GM18858 (cell line): ENCODE results near the gene RALGPS2.
"Not testable (repeated sequence)": the region's sequence is repeated elsewhere in the genome, so short reads cannot be mapped to it uniquely, and the experiment has no call there.

Experiments
- ATAC-seq: cut with Tn5 transposase; IDR thresholded peaks from one replicate; pipeline ENCODE4 v1.9.1; 2021; ENCODE audit not compliant: unreplicated experiment

The RALGPS2 gene

DNA sequence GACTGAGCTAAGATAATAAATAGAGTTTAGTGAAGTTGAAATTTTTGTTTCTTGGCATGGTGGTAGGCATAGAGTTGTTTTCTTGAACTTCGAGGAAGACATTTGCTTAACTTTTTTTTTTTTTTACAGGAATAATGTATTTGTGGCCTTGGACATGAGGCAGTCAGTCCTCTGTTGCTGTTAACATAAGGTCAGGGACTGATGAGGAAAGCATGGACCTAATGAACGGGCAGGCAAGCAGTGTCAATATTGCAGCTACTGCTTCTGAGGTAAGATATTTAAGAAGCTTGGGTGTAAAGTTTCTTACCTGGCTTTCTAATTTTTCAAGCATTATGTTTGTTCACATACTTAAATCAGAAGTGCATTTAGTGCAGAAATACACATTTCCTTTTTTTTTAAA is 51.5 kb downstream of the RALGPS2 start:
- no peak for ATAC-seq

DNA sequence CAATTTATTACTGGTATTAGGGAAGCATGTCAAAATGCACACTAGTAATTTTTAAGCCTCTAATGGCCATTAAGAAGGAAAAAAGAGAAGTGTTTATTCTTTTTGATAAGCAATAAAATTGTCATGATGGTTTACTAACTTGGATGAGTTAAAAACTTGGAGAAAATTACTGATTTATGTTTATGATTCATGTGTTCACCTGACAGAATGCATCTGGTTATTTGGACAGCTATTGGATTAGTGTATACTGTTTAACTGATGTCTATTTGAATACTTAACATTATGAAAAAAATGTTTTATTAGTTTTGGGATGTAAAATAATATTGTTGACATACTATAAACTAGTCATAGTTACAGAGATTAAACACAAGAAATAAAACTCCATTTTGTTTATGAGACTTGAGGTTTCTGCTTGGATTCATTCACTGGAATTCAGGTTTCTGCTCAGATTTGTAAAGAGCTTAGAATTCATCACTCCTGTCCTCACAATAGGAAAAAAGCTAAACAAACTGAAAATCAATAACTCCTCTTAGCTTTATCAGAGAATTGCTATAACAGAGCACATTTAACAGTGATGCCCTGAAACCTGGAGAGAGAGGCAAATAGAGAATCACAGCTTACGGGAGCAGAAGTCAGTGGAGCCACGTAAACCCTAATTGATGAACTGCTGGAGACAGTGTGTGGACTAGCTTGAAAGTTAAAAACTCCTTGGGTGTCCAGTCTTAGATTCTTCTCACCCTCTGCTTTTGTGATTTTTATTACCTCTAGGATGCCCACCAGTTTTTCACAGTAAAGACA is 56.7 kb downstream of the RALGPS2 start:
- ATAC-seq: no peak

DNA sequence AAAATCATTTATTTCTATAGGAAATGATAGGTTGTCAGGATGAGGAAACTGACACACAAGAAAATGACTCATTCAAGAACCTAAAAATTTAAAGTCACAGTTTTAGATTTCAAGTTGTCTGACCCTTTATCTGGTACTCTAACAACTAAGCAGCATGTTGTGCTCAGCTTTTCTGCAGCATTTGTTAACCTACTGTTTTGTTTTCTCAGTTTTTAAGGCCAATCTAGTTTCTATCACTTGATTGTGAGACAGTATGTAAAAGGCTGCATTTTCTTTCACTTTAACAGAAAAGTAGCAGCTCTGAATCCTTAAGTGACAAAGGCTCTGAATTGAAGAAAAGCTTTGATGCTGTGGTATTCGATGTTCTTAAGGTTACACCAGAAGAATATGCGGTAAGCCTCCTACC is 59.1 kb downstream of the RALGPS2 start:
- no peak for ATAC-seq

DNA sequence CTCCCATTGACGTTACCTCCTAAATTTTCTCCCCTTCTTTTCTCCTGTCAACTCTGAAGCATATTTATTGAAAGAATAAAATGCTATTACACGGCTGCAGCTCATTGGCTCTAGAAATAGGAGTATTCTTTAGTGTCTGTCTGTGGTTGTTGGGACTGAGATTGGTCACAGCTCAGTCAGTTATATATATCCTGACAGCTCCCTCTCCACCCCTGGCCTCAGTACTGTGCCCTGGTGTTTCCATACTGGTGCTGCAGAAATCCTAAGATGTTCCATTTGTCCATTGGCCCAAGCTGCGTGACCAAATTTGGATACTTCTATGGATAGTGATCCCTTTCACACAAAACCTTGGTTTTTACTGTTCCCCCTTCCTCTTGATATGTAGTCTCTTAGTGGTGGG is 67.3 kb downstream of the RALGPS2 start:
- ATAC-seq: no peak

DNA sequence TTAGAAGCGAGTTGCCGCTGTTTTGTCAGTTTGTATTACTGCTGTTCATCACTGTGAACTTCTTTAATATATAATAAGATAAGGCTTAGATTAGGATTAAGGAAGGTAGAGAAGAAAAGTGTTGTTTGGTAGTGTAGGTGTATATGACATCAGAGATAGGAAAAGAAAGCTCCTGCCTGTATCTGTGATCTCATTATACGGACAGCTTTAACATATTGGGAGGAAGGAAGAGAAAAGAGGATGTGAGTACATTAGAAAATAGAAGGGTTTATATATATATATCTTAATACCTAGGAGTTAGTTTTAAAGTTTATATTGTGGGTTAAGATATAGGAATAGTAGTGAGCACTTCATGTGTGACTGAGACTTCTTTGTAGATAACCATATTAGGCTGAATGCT is 71.0 kb downstream of the RALGPS2 start:
- no peak for ATAC-seq

DNA sequence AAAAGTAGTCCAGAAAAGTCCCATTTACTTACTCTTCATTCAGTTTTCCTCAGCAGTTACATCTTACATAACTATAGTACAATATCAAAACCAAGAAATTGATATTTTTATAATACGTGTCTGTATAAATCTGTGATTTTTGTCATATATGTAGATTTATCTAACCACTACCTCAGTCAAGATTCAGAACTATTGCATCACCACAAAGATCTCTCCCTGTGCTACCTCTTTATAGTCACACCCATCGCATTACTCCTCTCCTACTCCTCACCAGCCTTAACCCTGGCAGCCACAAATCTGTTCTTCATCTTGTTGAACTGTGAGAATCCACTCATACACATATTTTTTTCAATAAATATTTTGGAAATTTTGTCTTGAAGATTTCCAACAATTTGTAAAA is 72.5 kb downstream of the RALGPS2 start:
- ATAC-seq: no peak

DNA sequence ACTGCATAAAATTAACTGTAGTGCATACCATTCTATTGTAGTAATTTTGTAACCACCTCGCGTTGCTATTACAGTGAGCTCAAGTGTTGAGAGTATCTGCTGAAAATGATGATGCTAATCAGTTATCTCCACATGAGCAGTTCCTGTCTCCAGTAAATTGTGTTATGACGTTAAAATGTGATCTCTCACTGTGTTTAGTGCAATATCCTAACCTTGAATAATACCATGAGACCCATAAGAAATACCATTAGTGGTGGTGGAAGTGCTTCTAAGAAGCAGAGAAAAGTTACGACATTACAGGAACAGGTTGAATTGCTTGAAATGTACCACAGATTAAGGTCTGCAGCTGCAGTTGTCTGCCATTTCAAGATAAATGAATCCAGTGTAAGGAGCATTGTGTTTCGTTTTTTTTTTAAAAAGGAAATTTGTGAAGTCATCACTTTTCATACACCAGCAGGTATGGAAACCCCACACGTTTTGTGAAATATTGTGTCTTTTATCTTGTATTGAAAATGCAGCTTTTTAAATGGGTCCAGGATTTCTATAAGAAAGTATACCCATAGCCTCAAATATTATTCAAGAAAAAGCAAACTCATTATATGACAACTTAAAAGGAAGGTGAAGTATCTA is 73.3 kb downstream of the RALGPS2 start:
- ATAC-seq: no peak

DNA sequence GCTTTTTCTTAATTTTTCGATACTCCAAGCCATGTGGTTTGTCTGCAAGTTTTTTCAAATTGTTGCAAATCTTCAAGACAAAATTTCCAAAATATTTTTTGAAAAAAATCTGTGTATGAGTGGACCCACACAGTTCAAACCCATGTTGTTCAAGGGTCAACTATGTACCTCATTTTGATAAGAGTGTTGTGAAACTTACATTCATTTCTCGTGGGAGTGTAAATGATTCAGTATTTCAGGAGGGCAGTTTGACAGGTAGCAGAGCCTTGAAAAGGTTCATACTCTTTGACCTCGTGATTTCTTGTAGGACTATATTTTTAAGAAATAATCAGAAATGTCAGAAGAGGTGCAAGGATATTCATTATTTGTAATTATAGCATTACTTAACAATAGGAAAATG is 77.8 kb downstream of the RALGPS2 start:
- no peak for ATAC-seq

DNA sequence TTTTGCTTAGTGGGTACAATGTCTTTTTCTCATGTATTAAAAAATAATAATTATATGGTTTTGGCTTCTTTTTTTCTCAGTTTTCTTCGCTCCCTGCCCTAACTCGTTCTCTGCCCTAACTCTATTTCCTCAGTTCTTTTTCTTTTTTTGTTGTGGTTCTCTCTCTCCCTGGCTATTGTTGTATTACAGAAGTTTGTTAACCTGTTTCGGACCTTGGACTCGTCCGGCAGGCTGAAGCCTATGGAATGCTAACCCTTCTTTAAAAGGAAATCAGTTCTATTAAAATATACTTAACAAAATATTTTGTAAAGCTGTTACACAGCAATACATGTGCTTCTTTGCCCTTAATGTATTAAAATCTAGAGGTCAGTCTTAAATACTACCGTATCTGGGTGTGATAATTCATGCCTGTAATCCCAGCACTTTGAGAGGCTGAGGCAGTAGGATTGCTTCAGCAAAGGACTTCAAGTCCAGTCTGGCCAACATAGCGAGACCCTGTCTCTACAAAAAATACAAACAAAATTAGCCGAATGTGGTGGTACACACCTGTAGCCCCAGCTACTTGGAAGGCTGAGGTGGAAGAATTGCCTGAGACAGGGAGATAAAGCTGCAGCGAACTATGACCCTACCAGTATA is 81.7 kb downstream of the RALGPS2 start:
- ATAC-seq: no peak

DNA sequence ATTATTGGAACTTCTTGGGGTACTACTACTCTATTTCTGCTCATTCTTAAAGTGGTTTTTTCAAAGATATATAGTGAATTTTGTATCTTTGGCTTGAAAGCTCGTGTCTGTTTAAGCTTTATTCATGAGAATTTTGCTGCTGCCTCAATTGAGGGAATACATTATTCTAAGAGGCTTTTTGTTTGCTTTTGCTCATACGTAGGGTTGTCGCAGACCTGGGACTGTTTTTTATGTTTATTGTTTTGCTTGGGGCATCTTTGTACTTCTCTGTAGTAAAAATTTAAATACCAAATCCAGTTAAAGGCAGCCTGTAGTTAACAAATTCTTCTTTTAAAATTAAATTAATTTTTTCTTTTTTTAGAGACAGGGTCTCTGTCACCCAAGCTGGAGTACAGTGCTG is 83.5 kb downstream of the RALGPS2 start:
- no peak for ATAC-seq

DNA sequence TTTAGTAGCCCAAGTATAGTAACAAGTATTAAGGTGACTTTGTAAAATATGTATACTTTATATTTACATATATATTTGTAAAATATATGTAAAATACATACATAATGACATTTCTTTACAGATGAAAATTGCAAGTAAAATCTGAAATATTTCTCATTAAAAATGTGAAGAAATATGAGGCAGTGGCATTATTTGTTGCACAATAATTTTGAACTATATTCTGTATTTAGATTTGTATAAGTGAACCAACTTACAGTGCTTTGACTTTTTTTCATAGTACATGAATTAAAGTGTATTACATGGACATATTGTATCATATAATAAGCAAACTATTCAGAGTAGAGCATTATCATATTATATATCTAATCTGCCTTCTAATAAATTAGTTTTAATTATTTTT is 85.5 kb downstream of the RALGPS2 start:
- no peak for ATAC-seq

DNA sequence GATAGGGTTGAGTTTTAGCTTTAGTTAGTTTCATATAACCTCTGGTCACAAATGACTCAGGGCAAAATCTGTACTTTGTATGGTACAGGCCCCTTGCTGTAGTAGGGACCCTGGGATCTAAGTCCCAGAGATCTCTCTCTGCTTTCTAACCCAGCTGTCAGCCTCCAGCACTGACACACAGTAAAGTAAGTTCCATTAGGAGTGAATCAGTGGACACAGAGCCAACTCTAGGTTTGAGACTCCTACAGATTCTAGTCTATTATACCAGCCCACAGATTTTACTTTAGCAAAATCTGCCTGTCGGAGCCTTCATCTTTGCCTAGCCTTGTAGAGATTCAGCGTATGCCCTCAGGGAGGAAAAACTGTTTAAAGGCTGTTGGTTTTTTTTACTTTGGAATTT is 93.4 kb downstream of the RALGPS2 start:
- no peak for ATAC-seq

DNA sequence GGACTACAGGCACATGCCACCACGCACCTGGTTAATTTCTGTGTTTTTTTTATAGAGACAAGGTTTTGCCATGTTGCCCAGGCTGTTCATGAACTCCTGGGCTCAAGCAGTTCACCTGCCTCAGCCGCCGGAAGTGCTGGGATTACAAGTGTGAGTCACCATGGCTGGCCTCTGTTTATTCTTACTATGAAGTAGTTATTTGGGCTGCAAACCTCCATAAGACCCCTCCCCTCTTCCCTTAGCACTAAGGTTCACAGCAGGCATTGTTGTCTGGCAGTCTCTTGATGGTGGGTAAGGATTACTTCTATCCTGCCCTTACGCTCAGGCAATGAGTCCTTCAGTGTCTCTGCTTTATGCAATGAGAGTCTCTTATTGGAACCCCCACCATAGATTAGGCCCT is 94.1 kb downstream of the RALGPS2 start:
- no peak for ATAC-seq

DNA sequence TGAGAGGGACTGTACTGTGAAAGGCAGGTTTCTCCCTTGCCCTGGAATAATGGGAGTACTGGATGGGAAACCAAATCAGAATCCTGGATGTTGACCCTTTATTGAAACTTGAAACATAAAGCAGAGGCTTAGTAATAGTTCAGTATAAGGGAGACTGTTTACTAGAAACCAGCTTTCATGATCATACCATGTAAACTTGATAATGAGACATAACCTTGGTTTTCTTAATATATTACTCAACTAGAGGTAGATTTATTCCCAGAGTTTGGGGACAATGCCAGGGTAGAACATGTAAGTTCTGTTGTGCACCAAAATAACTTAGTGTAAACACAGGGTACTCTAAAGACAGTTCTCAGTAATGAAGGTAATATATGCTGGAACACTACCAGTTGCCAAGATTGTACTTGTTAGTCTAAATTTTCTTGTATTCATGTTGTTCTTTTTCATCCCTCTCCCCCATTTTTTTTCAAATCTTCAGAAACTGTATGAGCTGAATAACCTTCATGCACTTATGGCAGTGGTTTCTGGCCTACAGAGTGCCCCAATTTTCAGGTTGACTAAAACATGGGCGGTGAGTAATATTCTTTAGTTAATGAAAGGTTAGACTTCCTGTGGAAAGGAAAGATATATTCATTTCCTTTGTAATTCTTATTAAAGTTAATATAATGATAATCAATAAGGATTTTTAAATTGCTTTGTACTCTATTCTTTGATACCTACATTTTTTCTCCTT is 96.3 kb downstream of the RALGPS2 start:
- ATAC-seq: no peak

DNA sequence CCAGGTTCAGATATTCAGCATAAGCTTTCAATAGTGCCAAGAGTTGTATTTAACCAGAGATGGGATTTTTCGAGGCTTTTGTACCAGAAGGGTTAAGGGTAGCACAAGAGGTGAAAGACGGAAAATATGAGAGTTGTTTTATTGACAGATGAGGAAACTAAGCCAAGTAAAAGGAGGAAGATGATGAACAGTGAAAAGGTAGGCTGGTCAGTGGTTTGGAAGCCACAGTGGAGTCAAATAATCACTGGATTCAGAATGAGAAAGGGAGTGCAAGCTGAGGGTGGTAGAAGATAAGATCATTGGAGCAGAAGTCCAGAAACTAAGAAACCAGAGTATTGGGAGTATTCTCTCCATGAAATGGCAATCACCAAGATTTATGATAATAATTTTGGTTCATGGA is 100.1 kb downstream of the RALGPS2 start:
- ATAC-seq: no peak

DNA sequence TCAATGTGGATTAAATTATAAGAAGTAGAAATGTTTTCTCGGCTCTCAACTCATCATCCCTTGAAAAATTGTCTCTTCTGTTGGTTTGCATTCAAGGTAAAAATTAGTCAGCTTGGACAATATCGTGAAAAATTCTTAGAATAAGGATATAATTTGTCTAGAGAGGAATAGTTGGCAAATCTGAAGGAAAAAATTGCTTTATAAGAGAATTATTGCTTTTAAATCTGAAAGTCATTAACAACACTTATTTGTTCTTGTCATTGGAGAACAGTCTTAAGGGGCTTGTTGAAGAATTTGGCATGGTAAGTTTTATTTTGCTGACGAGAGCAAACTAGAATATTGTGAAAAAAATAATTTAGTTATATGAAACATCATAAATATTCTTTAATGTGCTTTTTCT is 119.4 kb downstream of the RALGPS2 start:
- ATAC-seq: no peak

DNA sequence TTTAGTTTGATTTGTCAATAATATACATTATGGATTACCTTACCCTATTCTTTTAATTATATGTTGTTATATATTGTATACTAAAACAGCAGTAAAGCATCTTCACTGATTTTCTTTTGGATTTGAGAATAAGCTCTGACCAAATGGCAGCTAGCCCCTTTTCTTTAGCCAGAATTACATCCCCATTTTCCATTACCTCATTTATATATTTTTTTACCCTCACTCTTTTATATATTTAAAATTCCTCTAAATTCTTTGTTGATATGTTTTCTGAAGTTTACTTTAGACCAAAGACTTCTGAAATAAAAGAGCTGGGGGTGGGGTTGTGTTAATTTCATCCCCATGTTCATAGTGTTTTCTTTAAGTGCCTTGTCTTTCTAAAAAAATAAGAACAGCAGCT is 121.3 kb downstream of the RALGPS2 start:
- no peak for ATAC-seq

DNA sequence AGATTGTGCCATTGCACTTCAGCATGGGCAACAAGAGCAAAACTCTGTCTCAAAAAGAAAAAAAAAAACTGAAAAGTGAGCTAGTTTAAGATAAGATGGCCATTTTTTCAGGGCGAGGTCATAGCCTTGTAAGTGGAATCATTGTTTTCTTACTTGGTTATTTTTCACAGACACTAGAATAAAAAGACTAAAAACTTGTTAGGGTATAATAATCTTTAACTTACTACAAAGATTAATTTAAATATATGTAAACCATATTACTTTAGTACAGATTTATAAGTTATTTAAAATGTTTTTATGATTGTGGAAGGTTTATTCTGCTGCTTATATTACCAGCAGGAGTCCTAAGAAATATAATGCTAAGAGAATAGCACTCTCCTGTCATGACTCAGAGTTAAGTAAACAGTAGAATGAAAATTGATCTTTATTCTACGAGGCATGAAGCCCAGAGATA is 122.4 kb downstream of the RALGPS2 start:
- no peak for ATAC-seq

DNA sequence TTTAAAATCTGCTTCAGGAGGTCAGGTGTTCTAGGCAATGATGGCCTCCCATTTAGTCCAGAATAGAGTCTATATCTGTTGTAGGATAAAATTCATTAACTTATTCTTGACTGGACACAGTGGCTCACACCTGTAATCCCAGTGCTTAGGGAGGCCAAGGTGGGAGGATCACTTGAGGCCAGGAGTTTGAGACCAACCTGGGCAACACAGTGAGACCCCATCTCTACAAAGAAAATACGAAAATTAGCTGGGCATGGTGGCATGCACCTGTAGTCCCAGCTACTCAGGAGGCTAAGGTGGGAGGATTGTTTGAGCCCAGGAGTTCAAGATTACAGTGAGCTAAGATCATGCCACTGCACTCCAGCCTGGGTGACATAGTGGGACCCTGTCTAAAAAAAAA is 122.9 kb downstream of the RALGPS2 start:
- ATAC-seq: not testable (repeated sequence)

DNA sequence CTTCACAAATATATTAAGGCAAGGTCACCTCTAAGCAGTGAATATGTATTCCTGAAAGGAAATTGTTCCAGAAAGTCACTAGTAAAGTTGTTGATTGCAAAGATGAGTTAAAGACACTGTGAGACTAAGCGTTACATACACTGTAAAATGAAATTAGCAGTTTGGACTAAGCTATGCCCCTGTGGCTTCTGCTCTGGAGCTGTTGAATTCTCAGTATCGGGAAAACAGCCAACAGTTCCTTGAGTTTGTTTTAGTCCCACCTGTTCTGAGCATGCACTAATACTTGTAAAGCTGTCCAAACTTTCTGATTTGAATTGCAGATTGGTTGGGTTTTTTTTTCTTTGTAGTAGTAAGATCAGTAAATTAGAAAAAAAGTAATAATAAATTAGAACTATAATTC is 124.9 kb downstream of the RALGPS2 start:
- ATAC-seq: no peak

DNA sequence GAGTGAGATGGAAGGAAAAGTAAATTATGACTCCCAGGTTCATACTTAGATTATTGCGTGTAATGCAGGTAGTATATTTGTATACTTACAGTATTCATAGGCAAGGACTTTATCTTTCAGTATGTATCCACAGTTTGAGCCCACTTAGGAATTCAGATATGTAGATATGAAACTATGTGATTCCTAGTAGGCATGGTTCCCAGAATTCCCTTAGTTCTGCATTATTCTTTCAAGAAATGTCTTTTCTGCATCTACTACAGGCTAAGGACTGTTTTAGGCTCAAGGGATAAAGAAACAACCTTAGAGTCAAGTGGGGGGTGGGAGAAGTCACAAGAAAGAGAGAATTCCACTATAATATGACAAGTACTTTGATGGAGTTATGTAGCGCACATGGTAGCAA is 132.1 kb downstream of the RALGPS2 start:
- no peak for ATAC-seq

DNA sequence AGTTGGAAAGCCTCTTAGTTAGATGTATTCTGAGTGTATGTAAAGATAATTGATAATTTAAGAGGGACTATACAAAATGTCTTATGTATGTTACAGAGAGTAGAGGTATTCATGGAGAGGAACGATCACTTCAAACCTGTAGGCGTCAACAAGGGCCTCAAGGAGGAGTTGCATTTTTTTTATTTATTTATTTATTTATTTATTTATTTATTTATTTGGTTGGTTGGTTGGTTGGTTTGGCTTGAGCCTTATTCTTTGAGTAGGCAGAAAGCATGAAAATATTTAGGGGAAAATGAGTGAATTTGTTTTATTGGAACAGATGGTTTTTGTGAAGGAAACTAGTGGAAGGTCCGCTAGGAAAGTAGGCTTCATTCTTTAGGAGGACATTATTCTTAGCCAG is 137.4 kb downstream of the RALGPS2 start:
- ATAC-seq: no peak
